Neuronal stem cell (in vitro differentiated cells): ENCODE results near the gene GPR132. TPM values are rescaled to one million over a fixed set of nuclear protein-coding genes. Genes with fewer than 3 reads are reported as not detected.

Experiments
- small RNA-seq: library from polyadenylated mRNA; stranded (forward); fragments of <200 nt; extraction: miRNeasy Mini kit (QIAGEN cat#:217004); gene quantifications from one replicate; pipeline ENCODE3, GENCODE V24; 2013; ENCODE audit not compliant: insufficient read depth

GPR132 gene

Small RNA genes within 50 kb of the gene (small RNA-seq; reads per million reads assigned to genes)
- gene AL512356.2, result not detected
